Activated CD8-positive, alpha-beta memory T cell treated with anti-CD3 and anti-CD28 coated beads, Interleukin-2, amount 10 ng/mL, durations not matched to agents 7 days and 5 days (primary cell): Measurements from ENCODE around the gene SYT6. TPM values are rescaled to one million over a fixed set of nuclear protein-coding genes. Genes with fewer than 3 reads are reported as not detected.

Source experiments
- ATAC-seq: fragments of 150-1000 bp; cut with Tn5 transposase; one replicate; pipeline ENCODE4 v1.10.0; 2021; ENCODE audit warnings: moderate library complexity
- CTCF ChIA-PET: fragments of 350-600 bp; sonication (Branson Sonifier 250); formaldehyde crosslinking; loops from one replicate; lab custom pipeline; 2021; ENCODE audit warnings: antibody characterized with exemption; lab: Charles Lee
- DNase-seq: peaks from one replicate; pipeline ENCODE4 v3.0.0-alpha.2; 2020
- H3K27ac Mint-ChIP-seq: one replicate; pipeline ENCODE4 v1.8.0; 2021; ENCODE audit warnings: mild to moderate bottlenecking, mixed read lengths
- H3K27me3 Mint-ChIP-seq: one replicate; pipeline ENCODE4 v1.8.0; 2021; ENCODE audit warnings: mixed read lengths
- H3K36me3 Mint-ChIP-seq: one replicate; pipeline ENCODE4 v1.8.0; 2021; ENCODE audit warnings: mild to moderate bottlenecking, mixed read lengths
- H3K4me1 Mint-ChIP-seq: one replicate; pipeline ENCODE4 v1.8.0; 2021; ENCODE audit warnings: mixed read lengths
- H3K4me3 Mint-ChIP-seq: one replicate; pipeline ENCODE4 v1.8.0; 2021; ENCODE audit warnings: mild to moderate bottlenecking, moderate library complexity, mixed read lengths
- H3K9me3 Mint-ChIP-seq: one replicate; pipeline ENCODE4 v1.8.0; 2022; ENCODE audit warnings: low read depth, mixed read lengths
- total RNA-seq, 2 experiments: library from RNA; stranded (reverse); gene quantifications; one replicate each; pipeline ENCODE4 v1.2.3, GENCODE V29; 2021

Gene SYT6
- total RNA-seq, 2 experiments from 2014 or later: not detected

DNA sequence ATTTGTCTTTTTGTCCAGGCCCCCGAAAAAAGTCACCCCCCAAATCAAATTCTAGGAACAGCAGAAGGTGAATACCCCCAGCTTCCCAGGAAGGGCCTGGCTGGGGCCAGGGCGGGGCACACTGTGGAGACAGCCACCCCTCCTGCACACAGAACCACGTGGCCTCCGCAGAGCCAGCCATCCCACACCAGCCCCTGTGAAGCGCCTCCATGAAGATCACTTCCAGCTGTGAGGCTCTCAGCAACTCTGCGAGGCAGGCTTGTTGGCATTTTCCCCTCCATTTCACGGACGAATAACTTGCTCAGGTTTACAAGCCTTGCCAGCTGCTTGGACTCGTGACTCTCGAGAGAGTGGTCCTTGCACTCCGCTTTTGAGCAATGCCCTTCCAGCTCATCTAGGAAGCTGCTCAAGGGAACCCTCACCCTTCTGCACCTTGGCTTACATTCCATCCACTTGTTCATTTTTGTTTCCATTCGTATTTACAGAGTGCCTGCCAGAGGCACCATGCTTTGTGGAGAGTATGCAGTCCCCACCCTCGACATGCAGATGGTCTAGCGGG, 48.2 kb downstream of the SYT6 start:
- H3K4me1 Mint-ChIP-seq: peaks cover 14% of the 10 kb centered on the region
- H3K27me3 Mint-ChIP-seq: peaks cover 20% of the 10 kb centered on the region
- no peak overlapping the region for H3K27ac Mint-ChIP-seq
- CTCF ChIA-PET: no interaction called here
- H3K9me3 Mint-ChIP-seq: no peaks in the 10 kb centered on the region
- ATAC-seq (no peak), DNase-seq (no peak)
- H3K4me3 Mint-ChIP-seq: no peak overlapping the region
- no peaks in the 10 kb centered on the region for H3K36me3 Mint-ChIP-seq

DNA sequence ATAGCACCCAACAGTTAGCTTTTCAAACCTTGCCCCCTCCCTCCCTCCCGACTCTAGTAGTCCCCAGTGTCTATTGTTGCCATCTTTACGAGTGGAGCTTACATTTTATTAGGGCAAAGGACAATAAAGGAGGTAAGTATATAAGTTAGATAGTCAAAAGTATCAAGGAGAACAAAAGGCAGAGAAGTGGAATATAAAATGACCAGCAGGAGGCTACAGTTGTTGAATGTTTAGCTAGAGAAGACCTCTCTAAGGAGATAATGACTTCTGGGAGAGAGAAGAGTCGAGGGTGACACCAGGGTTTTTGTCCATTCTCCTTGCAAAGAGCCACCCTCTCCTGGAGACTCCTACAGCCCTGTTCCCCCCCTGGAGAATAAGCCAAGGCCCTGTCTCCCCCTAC, 48.7 kb downstream of the SYT6 start:
- no peak for ATAC-seq
- Mint-ChIP-seq H3K4me1 (peaks cover 14% of the 10 kb centered on the region), H3K9me3 (no peaks in the 10 kb centered on the region), H3K27me3 (peaks cover 20% of the 10 kb centered on the region), H3K27ac (no peak overlapping the region), H3K4me3 (no peak overlapping the region), H3K36me3 (no peaks in the 10 kb centered on the region)
- no peak for DNase-seq
- CTCF ChIA-PET: no interaction called here

DNA sequence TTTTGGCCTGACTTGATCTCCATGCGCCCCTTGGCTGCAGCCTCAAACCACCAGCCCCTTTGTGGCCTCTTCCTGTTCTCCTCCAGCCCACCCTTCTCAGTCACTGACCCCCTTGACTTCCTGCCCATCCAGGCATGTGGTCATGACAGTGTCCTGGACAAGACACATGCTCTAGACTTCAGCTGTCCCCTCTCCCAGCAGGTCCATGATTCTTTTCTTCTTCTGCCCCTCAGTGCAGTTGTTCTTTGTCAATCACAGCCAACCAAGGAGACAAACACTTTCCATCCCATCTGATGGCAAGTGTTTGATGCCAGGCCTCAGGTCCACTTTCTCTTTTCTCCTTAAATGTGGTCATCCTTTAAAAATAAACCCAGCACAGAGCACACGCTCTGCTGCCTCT, 49.7 kb downstream of the SYT6 start:
- Mint-ChIP-seq H3K9me3 (no peaks in the 10 kb centered on the region), H3K36me3 (no peaks in the 10 kb centered on the region), H3K4me3 (no peak overlapping the region), H3K4me1 (peaks cover 14% of the 10 kb centered on the region), H3K27me3 (peaks cover 21% of the 10 kb centered on the region), H3K27ac (no peak overlapping the region)
- CTCF ChIA-PET: no interaction called here
- DNase-seq: no peak
- ATAC-seq: no peak

DNA sequence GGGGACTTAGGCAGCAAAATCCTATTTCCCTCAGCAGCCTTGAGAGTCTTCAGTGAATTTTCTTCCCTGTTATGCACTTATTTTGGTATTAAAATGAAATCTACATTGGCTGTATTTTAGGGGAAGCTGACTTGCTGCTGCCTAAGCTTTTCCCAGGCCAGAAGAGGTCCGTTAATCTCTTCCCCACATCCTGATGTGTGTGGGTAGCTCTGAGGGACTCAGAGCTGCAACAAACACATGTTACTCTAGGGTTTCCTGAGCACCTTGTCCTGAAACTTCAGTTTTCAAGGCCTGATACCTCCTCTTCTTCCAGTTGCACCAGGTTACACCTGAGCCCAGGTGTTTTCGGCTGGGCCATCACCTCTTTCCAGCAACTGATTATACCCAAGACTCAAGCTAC, 51.5 kb downstream of the SYT6 start:
- CTCF ChIA-PET: interaction anchor here (1.0 kb wide), 1 partner anchor 180 kb away, joined by 4 read pairs; no protein-coding TSS in a partner anchor
- ATAC-seq (no peak), DNase-seq (no peak)
- no peak overlapping the region for H3K4me3 Mint-ChIP-seq
- no peak overlapping the region for H3K27ac Mint-ChIP-seq
- H3K36me3 Mint-ChIP-seq: no peaks in the 10 kb centered on the region
- H3K4me1 Mint-ChIP-seq: peaks cover 9% of the 10 kb centered on the region
- no peaks in the 10 kb centered on the region for H3K9me3 Mint-ChIP-seq
- peaks cover 22% of the 10 kb centered on the region for H3K27me3 Mint-ChIP-seq

DNA sequence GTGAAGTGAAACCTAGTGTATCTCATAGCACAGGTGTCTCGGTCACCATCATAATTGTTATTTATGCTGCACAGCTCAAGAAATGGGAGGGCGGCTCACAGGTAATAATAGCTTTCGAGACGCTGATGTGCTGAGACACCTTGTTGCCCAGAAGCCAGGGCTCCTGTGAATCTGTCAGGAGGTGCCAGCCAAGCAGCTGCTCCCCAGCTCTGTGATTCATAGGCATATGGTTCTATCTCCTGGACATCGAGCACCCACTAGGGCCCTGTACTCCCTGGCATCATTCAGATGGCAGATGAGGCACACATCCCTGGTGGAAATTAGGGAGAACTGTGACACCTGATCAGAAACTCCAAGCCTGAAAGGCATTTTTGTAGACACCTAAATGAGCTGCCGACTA, 53.5 kb downstream of the SYT6 start:
- H3K4me1 Mint-ChIP-seq: peaks cover 9% of the 10 kb centered on the region
- H3K27ac Mint-ChIP-seq: no peak overlapping the region
- H3K27me3 Mint-ChIP-seq: peaks cover 22% of the 10 kb centered on the region
- no peak overlapping the region for H3K4me3 Mint-ChIP-seq
- ATAC-seq (no peak), DNase-seq (no peak)
- H3K36me3 Mint-ChIP-seq: no peaks in the 10 kb centered on the region
- no peaks in the 10 kb centered on the region for H3K9me3 Mint-ChIP-seq
- CTCF ChIA-PET: no interaction called here

DNA sequence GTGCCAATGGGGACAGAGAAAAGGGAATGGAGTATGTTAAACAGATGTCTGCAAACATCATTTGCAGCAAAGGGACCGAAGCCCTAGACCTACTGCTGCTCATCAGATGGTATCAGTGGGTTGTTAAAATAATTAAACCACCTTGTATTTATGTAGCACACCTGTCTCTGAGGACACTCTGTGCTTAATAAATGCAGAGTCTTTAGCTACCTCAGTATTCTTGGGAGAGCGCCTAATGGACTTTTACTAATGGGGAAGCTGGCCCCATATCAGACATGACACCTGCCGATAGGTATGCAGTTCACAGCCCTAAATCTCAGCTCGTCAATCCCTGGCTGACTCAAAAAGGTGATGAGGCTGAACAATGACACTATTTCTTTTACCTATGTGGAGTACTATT, 54.4 kb downstream of the SYT6 start:
- ATAC-seq (no peak), DNase-seq (no peak)
- peaks cover 23% of the 10 kb centered on the region for H3K27me3 Mint-ChIP-seq
- peaks cover 6% of the 10 kb centered on the region for H3K4me1 Mint-ChIP-seq
- H3K27ac Mint-ChIP-seq: no peak overlapping the region
- no peak overlapping the region for H3K4me3 Mint-ChIP-seq
- CTCF ChIA-PET: no interaction called here
- H3K9me3 Mint-ChIP-seq: no peaks in the 10 kb centered on the region
- H3K36me3 Mint-ChIP-seq: no peaks in the 10 kb centered on the region

DNA sequence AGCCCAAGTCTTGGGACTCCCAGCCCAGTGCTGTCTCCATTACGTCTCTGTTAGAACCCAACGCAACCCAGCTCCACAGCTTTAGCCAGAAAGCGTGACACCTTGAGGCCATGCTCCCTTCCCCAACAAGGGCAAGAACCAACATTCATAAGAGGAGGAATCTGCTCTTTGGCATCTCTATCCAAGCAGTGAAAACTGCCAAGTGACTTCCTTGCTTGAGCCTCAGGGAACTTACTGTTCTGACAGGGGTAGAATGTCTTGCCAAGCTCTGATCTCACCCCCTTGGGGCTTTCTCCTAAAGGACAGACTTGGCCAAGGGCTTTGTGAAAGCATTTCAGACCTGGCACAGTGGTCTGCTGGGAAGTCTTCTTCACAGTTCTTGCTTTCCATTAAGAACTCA, 56.6 kb downstream of the SYT6 start:
- Mint-ChIP-seq H3K4me1 (no peaks in the 10 kb centered on the region), H3K27ac (no peak overlapping the region), H3K27me3 (peaks cover 13% of the 10 kb centered on the region), H3K4me3 (no peak overlapping the region), H3K36me3 (no peaks in the 10 kb centered on the region), H3K9me3 (no peaks in the 10 kb centered on the region)
- DNase-seq (no peak), ATAC-seq (no peak)
- CTCF ChIA-PET: no interaction called here

DNA sequence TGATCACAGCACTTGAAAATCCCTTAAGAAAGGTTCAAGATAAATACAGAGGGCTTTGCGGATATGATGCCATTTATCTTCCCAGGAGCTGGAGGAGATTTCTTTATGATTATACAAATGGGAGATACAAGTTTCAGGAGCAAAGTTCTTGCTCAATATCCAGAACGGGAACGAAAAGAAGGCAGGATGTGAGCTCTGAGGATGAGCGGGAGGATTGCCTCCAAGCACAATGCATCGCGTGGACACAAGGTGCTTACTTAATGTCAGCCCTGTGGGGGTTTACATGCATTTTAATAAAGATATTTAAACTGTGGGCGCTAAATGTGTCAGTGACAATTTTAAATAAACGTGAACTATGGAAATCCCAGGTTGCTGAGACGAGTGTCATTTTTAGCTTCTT, 59.0 kb downstream of the SYT6 start:
- Mint-ChIP-seq H3K4me1 (peaks cover 2% of the 10 kb centered on the region), H3K27ac (no peak overlapping the region), H3K9me3 (no peaks in the 10 kb centered on the region), H3K4me3 (no peak overlapping the region), H3K36me3 (no peaks in the 10 kb centered on the region), H3K27me3 (peaks cover 21% of the 10 kb centered on the region)
- CTCF ChIA-PET: no interaction called here
- ATAC-seq: no peak
- no peak for DNase-seq

DNA sequence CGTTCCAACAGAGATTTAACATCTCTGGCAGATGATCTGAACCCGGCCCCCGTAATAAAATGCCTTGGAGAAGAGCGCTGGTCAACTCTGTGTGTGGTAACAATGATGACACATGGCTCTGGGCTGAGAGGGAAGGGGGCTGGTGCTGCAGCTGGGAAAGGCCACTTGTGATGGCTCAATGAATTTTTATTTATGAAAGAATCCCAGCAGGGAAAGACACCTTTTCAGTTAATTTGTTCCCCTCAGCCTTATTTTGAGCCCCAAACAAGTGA, 59.4 kb downstream of the SYT6 start:
- H3K27ac Mint-ChIP-seq: no peak overlapping the region
- H3K9me3 Mint-ChIP-seq: no peaks in the 10 kb centered on the region
- ATAC-seq (no peak), DNase-seq (no peak)
- H3K36me3 Mint-ChIP-seq: no peaks in the 10 kb centered on the region
- H3K4me1 Mint-ChIP-seq: peaks cover 2% of the 10 kb centered on the region
- peaks cover 23% of the 10 kb centered on the region for H3K27me3 Mint-ChIP-seq
- CTCF ChIA-PET: no interaction called here
- H3K4me3 Mint-ChIP-seq: no peak overlapping the region

DNA sequence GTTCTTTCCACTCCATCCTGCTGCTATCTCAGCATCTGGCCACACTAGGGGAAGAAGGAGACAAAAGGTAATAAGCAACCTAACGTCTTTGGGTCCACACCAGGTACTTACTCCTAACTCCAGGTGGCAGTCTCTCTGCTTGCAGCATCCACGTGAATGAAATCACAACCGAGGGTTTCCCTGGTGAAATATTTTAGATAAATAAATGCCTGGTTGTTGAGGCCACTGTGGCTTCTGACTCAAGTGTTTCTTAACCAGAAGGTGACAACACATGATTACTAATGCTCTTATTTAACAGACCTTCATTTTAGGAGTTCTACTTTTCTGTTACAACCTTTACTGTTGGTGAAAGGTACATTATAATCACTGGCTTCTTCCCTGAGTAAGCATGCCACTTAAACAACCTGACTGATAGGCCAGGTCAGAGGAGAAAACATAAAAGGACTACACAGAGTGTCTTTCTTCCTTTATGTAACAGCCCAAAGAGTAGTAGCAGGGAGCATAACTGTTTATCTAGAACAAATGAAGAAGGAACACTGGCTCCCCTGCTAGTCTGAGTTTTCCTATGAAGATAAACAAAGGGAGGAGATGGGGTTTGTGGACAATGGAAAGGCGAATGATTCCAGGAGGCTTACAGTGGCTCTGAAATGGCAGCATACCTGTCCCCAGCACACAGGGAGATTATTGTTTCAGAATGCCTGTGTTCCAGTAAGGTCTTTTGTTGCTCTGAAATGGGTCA, 59.9 kb downstream of the SYT6 start:
- Mint-ChIP-seq H3K9me3 (no peaks in the 10 kb centered on the region), H3K27me3 (peaks cover 26% of the 10 kb centered on the region), H3K36me3 (no peaks in the 10 kb centered on the region), H3K27ac (no peak overlapping the region), H3K4me3 (no peak overlapping the region), H3K4me1 (peaks cover 2% of the 10 kb centered on the region)
- DNase-seq (no peak), ATAC-seq (no peak)
- CTCF ChIA-PET: no interaction called here

DNA sequence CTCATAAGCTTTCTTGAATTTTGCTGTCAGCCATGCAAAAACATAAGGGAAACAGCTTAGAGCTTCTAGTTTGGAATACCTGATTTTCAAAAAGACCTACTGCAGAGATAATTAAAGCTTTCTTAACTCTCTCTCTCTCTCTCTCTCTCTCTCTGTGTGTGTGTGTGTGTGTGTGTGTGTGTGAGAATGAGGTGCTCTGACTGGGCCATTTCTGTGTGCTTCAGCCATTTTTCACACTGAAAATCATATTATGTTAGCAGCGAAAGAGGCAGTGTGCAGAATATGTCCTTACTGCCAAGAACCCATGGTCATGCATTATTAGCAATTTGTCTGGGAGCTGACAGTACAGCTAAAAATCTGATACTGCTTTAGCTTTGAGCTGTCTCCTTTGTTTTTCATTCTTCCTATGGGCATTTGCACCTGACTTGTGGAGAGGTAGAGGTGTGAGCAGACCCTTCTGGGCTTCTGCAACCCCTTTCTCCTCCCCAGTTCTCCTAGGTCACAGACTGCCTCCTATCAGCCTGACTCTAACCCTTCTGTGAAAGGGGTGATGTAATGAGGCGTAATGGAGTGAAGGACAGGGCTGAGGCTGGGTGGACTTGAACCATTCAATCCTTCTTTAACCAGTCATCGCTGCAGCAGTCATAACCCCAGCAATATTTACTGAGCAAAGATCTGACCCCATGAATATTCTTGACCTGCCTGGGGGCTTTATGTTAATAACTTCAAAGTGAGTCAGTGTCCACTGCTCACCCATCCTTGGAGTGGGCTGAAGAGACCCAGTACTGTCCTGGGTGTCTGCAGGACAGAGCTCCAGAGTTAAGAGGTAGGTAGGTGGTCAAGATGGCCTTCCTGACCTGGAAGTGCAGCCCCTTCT, 61.2 kb downstream of the SYT6 start:
- no peak overlapping the region for H3K4me3 Mint-ChIP-seq
- no peak overlapping the region for H3K27ac Mint-ChIP-seq
- no peaks in the 10 kb centered on the region for H3K36me3 Mint-ChIP-seq
- DNase-seq: no peak
- H3K27me3 Mint-ChIP-seq: peaks cover 35% of the 10 kb centered on the region
- H3K9me3 Mint-ChIP-seq: no peaks in the 10 kb centered on the region
- peaks cover 2% of the 10 kb centered on the region for H3K4me1 Mint-ChIP-seq
- CTCF ChIA-PET: interaction anchor here (0.8 to 1.1 kb wide), 3 partner anchors 114 to 190 kb away, joined by 3 to 4 read pairs (median 3); partner anchors contain the start of gene OLFML3
- no peak for ATAC-seq

DNA sequence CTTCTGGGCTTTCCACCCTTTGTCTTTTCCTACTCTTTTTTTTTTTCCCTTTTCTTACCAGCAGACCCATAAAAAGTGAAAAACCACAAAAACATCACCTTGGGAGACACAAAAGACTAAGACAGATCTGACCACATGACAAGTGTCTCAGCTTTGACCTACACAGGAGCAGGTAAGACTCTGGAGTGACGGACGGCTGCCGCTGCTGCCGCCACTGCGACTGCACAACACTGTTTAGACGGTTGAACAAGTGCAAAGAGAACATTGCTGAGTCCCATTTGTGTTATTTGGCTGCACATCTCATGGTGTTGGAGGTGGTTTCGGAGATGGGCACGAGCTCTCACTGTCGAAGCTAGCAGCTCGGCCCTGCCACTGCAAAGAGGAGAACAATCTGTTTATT, 62.0 kb downstream of the SYT6 start:
- CTCF ChIA-PET: interaction anchor here (0.9 to 1.1 kb wide), 2 partner anchors 113 to 191 kb away, joined by 3 to 4 read pairs; partner anchors contain the start of gene OLFML3
- H3K4me1 Mint-ChIP-seq: peaks cover 2% of the 10 kb centered on the region
- no peak overlapping the region for H3K4me3 Mint-ChIP-seq
- H3K36me3 Mint-ChIP-seq: no peaks in the 10 kb centered on the region
- H3K27me3 Mint-ChIP-seq: peaks cover 35% of the 10 kb centered on the region
- no peak overlapping the region for H3K27ac Mint-ChIP-seq
- no peaks in the 10 kb centered on the region for H3K9me3 Mint-ChIP-seq
- no peak for DNase-seq
- no peak for ATAC-seq

DNA sequence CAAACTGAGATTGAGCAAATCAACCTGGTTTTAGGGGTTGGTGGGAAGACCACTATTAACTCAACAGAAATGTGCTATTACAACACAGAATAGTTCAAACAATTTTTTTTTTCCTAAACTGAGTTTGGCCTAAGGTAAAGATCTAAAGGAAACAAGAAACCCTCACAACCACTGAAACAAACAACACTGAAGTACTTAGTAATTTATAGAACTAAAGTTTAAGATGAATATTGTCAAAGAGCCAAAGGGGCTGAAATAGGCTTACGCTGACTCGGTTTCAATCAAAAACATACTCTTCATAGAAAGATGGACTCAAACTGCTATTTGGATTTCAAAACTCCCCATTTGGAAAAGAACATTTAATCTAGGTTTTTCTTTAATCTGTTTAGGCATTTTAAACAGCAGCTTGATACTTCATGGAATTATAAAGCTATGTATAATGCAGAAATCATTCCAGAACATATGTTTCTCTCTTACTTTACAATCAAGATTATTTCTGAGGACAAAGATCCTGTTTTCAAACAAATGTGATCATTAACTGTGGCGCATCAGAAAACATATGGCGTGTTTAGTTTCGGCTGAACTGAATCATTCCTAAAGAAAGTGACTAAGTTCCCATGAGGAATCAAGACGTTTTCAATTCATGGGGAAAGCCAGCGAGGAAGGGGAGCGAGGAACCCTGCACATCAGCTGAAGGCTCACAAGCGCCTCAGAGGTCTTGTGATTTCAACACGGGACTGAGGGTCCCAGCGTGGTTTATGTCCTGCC, 62.7 kb downstream of the SYT6 start:
- H3K4me3 Mint-ChIP-seq: no peak overlapping the region
- no peaks in the 10 kb centered on the region for H3K9me3 Mint-ChIP-seq

More for the DNA sequence above, 62.7 kb downstream of the SYT6 start:
- H3K4me1 Mint-ChIP-seq: peaks cover 2% of the 10 kb centered on the region
- CTCF ChIA-PET: interaction anchor here (0.9 kb wide), 1 partner anchor 112 kb away, joined by 3 read pairs; the partner anchor contains the start of gene OLFML3
- no peak for ATAC-seq
- DNase-seq: no peak
- H3K36me3 Mint-ChIP-seq: no peaks in the 10 kb centered on the region
- no peak overlapping the region for H3K27ac Mint-ChIP-seq
- H3K27me3 Mint-ChIP-seq: peaks cover 38% of the 10 kb centered on the region
